ENCODE data around the gene HECTD3. TPM values are rescaled to one million over a fixed set of nuclear protein-coding genes. Genes with fewer than 3 reads are reported as not detected.

HECTD3 gene
- total and polyA plus RNA-seq, 2 donors from 2014 or later: 27.5 to 42.1 TPM

DNA sequence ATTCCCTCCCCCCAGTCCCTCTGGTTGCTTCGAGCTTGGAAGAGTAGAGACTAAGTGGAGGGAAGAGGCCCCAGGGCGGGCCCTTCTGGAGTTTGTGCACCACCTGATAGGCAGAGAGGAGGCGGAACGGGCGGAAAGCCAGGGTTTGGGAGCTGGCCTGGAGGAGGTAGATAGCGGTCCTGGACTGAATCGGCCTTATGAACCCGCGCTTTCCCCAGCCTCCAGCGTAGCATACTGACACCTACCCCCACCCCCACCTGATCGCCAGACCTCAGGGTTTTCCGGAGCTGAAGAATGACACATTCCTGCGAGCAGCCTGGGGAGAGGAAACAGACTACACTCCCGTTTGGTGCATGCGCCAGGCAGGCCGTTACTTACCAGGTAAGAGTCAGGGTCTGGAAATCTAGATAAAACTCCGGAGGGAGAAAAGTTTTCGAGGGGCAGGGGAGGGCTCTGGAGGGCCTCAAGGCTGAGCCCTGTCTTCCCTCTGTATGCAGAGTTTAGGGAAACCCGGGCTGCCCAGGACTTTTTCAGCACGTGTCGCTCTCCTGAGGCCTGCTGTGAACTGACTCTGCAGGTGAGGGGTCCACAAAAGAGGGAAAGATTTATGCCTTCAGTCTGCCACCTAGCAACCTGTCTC is 1.6 kb upstream of the HECTD3 start:
- FAIRE-seq (no peak), DNase-seq (peak; percentile 49 to 90 (median 73))
- peaks cover 13 to 26% (median 24%) of the 10 kb centered on the region in 3 donors for H3K36me3 ChIP-seq (ENCODE audit: control insufficient read depth in 2 of 3, insufficient read depth in 3 of 3, low read length in 3 of 3)
- TF ChIP-seq, protein P1, sequence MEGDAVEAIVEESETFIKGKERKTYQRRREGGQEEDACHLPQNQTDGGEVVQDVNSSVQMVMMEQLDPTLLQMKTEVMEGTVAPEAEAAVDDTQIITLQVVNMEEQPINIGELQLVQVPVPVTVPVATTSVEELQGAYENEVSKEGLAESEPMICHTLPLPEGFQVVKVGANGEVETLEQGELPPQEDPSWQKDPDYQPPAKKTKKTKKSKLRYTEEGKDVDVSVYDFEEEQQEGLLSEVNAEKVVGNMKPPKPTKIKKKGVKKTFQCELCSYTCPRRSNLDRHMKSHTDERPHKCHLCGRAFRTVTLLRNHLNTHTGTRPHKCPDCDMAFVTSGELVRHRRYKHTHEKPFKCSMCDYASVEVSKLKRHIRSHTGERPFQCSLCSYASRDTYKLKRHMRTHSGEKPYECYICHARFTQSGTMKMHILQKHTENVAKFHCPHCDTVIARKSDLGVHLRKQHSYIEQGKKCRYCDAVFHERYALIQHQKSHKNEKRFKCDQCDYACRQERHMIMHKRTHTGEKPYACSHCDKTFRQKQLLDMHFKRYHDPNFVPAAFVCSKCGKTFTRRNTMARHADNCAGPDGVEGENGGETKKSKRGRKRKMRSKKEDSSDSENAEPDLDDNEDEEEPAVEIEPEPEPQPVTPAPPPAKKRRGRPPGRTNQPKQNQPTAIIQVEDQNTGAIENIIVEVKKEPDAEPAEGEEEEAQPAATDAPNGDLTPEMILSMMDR (IDR thresholded peaks at IDR 0.05; ENCODE audit: borderline replicate concordance, extremely low read depth, insufficient read depth): no peak
- H3K4me3 ChIP-seq (ENCODE audit: low read length in 3 of 3): peak overlapping the region; percentile 81 to 94 (median 91)
- H3K4me1 ChIP-seq (ENCODE audit: control insufficient read depth in 2 of 3, insufficient read depth in 2 of 3, low read depth in 1 of 3, low read length in 3 of 3): peaks cover 6 to 38% (median 10%) of the 10 kb centered on the region in 3 donors
- H3K9ac ChIP-seq (ENCODE audit: low read length in 3 of 3): peak overlapping the region; percentile 56 to 91 (median 85)
- H3K27me3 ChIP-seq (ENCODE audit: control insufficient read depth, insufficient read depth, low read length): no peaks in the 10 kb centered on the region
- H3K27ac ChIP-seq (ENCODE audit: low read depth in 2 of 2, low read length in 2 of 2): peak overlapping the region; percentile 56 to 59
- intact Hi-C loops (cut with DNase I): no loop called here
- H3K9me3 ChIP-seq (ENCODE audit: control insufficient read depth in 2 of 3, insufficient read depth in 1 of 3, low read length in 3 of 3): no peaks in the 10 kb centered on the region

DNA sequence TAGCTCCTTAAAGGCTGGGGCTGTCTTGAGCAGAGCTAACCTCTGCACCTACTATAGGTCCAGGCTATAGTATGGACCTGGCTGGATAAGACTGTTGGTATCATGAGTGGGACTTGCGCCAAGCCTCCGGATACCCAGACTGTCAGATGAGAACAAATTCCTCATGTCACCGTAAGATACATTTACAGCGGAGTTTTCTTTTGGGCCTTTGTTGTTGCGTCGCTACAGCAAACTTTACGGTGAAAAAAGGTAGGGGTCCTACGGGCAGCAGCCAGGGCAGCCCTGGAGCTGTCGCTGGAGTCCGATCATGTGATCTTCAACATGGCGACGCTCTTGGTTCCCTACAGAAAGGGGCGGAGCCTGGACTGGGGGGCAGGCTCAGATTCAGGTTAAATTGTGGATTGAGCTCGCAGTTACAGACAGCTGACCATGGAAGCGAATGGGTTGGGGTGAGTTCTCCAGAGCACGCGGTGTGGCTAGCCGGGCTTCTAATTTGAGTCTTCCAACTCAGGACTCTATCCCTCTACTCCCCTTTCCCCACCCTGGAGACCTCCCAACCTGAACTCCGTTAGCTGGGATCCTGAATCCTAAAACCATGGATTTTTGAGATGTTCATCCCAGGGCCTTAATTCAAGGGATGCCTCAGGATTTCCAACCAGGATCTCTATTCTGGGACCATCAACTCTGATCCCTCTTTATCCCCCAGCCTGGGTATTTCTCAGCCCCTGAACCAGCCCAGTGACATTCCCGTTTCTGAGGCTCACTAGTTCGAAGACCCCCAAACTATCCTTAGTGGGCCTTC is 914 bp upstream of the HECTD3 start, which contains the start of gene UROD:
UROD (plus strand) TSS at position 418 of the 802 bp plus-strand sequence; CDS start at position 430, 12 bp downstream.
- peak within 1 kb of the TSS; percentile 59 to 67 for H3K27ac ChIP-seq (ENCODE audit: low read depth in 2 of 2, low read length in 2 of 2)
- FAIRE-seq (peak; percentile 56), DNase-seq (peak; percentile 94 to 98 (median 96))
- peak within 1 kb of the TSS; percentile 81 to 94 (median 91) for H3K4me3 ChIP-seq (ENCODE audit: low read length in 3 of 3)
- no peaks in the 10 kb centered on the region for H3K9me3 ChIP-seq (ENCODE audit: control insufficient read depth in 2 of 3, insufficient read depth in 1 of 3, low read length in 3 of 3)
- peaks cover 16 to 32% (median 30%) of the 10 kb centered on the region in 3 donors for H3K36me3 ChIP-seq (ENCODE audit: control insufficient read depth in 2 of 3, insufficient read depth in 3 of 3, low read length in 3 of 3)
- H3K4me1 ChIP-seq (ENCODE audit: control insufficient read depth in 2 of 3, insufficient read depth in 2 of 3, low read depth in 1 of 3, low read length in 3 of 3): peaks cover 6 to 38% (median 10%) of the 10 kb centered on the region in 3 donors
- intact Hi-C loops (cut with DNase I): no loop called here
- peak within 1 kb of the TSS; percentile 56 to 91 (median 85) for H3K9ac ChIP-seq (ENCODE audit: low read length in 3 of 3)
- no peaks in the 10 kb centered on the region for H3K27me3 ChIP-seq (ENCODE audit: control insufficient read depth, insufficient read depth, low read length)
- TF ChIP-seq, protein P1 (IDR thresholded peaks at IDR 0.05; ENCODE audit: borderline replicate concordance, extremely low read depth, insufficient read depth): peak; percentile 14

GRCh38 chr1:45009956-45010854 is 919 bp downstream of the HECTD3 start:
- no peaks in the 10 kb centered on the region for H3K27me3 ChIP-seq (ENCODE audit: control insufficient read depth, insufficient read depth, low read length)
- H3K4me1 ChIP-seq (ENCODE audit: control insufficient read depth in 2 of 3, insufficient read depth in 2 of 3, low read depth in 1 of 3, low read length in 3 of 3): peaks cover 6 to 38% (median 10%) of the 10 kb centered on the region in 3 donors
- H3K27ac ChIP-seq (ENCODE audit: low read depth in 2 of 2, low read length in 2 of 2): no peak overlapping the region
- peak overlapping the region; percentile 26 to 74 (median 60) for H3K9ac ChIP-seq (ENCODE audit: low read length in 3 of 3)
- peak in 4 of 5 donors; percentile 22 to 68 (median 27) for DNase-seq
- FAIRE-seq: no peak
- no peaks in the 10 kb centered on the region for H3K9me3 ChIP-seq (ENCODE audit: control insufficient read depth in 2 of 3, insufficient read depth in 1 of 3, low read length in 3 of 3)
- peak overlapping the region; percentile 81 to 94 (median 91) for H3K4me3 ChIP-seq (ENCODE audit: low read length in 3 of 3)
- TF ChIP-seq, protein P1 (IDR thresholded peaks at IDR 0.05; ENCODE audit: borderline replicate concordance, extremely low read depth, insufficient read depth): no peak
- intact Hi-C loops (cut with DNase I): no loop called here
- H3K36me3 ChIP-seq (ENCODE audit: control insufficient read depth in 2 of 3, insufficient read depth in 3 of 3, low read length in 3 of 3): peaks cover 17 to 42% (median 42%) of the 10 kb centered on the region in 3 donors
